Keratinocyte (primary cell): ENCODE data around the gene TTLL6.

Source experiments
- EZH2 ChIP-seq: IDR thresholded peaks from one replicate; pipeline ENCODE4 v1.6.1; 2012; ENCODE audit warnings: inconsistent platforms, mild to moderate bottlenecking, low read length, moderate library complexity
- TF ChIP-seq, protein P1 (sequence below), 3 experiments: IDR thresholded peaks in 1 of 3; conservative IDR thresholded peaks in 1 of 3; optimal IDR thresholded peaks in 1 of 3; 2 replicates in 2 of 3; 3 replicates in 1 of 3; pipeline versions ENCODE3 to v1.5.1; 2011; ENCODE audit warnings: low read length in 3 of 3, mild to moderate bottlenecking in 3 of 3, moderate library complexity in 2 of 3, control low read depth in 1 of 3, inconsistent platforms in 1 of 3; ENCODE audit not compliant: insufficient read depth in 2 of 3; ENCODE audit errors: extremely low read depth in 1 of 3

DNA sequence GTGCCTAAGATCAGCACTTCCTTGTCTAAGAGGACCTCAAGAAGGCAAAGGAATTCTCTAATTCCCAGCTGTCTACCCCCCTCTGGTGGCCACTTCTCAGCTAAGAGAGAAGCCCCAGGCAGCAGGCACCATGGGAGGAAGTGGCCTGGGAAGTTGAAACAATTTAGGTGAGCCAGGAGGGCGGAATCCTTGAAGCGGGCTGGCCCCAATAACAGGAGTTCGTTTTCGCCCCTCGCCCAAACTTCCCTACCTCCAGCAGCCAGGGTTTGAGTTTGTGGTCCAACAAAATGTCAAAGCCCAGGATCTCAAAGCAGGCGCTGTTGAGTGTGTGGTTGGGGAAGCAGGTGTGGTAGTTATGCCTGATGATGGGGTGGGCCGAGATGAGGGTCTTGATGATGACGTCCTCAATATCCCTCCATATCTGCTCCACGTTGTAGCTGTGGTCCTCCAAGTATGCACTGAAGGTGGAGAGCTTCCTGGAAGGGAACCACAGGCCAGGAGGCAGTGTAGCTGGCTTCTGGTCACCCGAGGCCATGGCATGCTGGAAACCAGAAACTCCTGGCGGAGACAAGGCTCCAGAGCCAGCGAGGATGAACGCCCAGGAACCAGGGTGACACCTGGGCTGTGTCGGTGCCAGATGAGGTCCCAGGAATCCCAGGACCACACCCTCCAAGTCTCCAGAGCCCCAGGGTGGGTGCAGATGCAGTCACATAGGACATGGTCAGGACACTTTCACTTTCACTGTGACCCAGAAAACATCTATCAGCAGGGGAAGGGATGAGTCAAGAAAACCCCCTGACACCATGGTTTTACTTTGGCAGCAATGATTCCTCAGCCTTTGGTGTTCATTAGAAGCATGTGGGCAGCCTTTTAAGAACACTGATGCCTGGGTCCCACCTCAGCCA lies 25.6 kb downstream of the TTLL6 start:
- TF ChIP-seq, protein P1, sequence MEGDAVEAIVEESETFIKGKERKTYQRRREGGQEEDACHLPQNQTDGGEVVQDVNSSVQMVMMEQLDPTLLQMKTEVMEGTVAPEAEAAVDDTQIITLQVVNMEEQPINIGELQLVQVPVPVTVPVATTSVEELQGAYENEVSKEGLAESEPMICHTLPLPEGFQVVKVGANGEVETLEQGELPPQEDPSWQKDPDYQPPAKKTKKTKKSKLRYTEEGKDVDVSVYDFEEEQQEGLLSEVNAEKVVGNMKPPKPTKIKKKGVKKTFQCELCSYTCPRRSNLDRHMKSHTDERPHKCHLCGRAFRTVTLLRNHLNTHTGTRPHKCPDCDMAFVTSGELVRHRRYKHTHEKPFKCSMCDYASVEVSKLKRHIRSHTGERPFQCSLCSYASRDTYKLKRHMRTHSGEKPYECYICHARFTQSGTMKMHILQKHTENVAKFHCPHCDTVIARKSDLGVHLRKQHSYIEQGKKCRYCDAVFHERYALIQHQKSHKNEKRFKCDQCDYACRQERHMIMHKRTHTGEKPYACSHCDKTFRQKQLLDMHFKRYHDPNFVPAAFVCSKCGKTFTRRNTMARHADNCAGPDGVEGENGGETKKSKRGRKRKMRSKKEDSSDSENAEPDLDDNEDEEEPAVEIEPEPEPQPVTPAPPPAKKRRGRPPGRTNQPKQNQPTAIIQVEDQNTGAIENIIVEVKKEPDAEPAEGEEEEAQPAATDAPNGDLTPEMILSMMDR (optimal IDR thresholded peaks at IDR 0.05 in 1 of 3, IDR thresholded peaks at IDR 0.05 in 1 of 3, conservative IDR thresholded peaks at IDR 0.05 in 1 of 3; ENCODE audit: extremely low read depth in 1 of 3, insufficient read depth in 2 of 3, low read length in 3 of 3), result peak; percentile 75 to 86 (median 76)
- TF ChIP-seq EZH2, result no peak
